Measurements from ENCODE around the gene COX17. TPM values are rescaled to one million over a fixed set of nuclear protein-coding genes. Genes with fewer than 3 reads are reported as not detected.

Gene COX17
- total RNA-seq = 10 to 100 TPM; 52.7 to 54.5 TPM

GRCh38 chr3:119676771-119677640 is at the start of gene COX17:
TSS of gene COX17 (minus strand) at chr3:119677406. CDS start at chr3:119677310, 96 bp downstream.
- H3K4me3 Mint-ChIP-seq = peak within 1 kb of the TSS; percentile 98
- H3K27ac Mint-ChIP-seq = peak within 1 kb of the TSS; percentile 98
- H3K36me3 Mint-ChIP-seq (ENCODE audit: low read depth) = peaks cover 34% of the 10 kb centered on the region
- no peaks in the 10 kb centered on the region for H3K27me3 Mint-ChIP-seq
- peak; percentile 98 for DNase-seq
- POLR2A ChIA-PET = interaction anchor here (0.6 kb wide), 2 partner anchors 14 to 61 kb away, joined by 3 read pairs; no protein-coding TSS in a partner anchor
- peaks cover 39% of the 10 kb centered on the region for H3K4me1 Mint-ChIP-seq
- H3K9me3 Mint-ChIP-seq = no peaks in the 10 kb centered on the region
- CTCF ChIA-PET = interaction anchor here (0.8 to 1.4 kb wide), 2 partner anchors 172 to 436 kb away, joined by 3 to 4 read pairs; partner anchors contain the start of gene B4GALT4

- no peaks in the 10 kb centered on the region for H3K36me3 Mint-ChIP-seq (ENCODE audit: low read depth)
- DNase-seq = no peak
- POLR2A ChIA-PET = no interaction called here
- no peaks in the 10 kb centered on the region for H3K4me1 Mint-ChIP-seq
- H3K4me3 Mint-ChIP-seq = no peak overlapping the region
- H3K27me3 Mint-ChIP-seq = peaks cover 5% of the 10 kb centered on the region
- CTCF ChIA-PET = interaction anchor here (1.9 kb wide), 1 partner anchor 18 kb away, joined by 4 read pairs; no protein-coding TSS in a partner anchor
- H3K9me3 Mint-ChIP-seq = no peaks in the 10 kb centered on the region
- H3K27ac Mint-ChIP-seq = no peak overlapping the region
These were observed 49.7 kb upstream of the COX17 start for GRCh38 chr3:119726909-119727308.

- H3K27ac Mint-ChIP-seq = no peak overlapping the region
- no peaks in the 10 kb centered on the region for H3K4me1 Mint-ChIP-seq
- ChIA-PET CTCF (no interaction called here), POLR2A (no interaction called here)
- no peak for DNase-seq
- H3K27me3 Mint-ChIP-seq = no peaks in the 10 kb centered on the region
- H3K4me3 Mint-ChIP-seq = no peak overlapping the region
- H3K9me3 Mint-ChIP-seq = no peaks in the 10 kb centered on the region
- H3K36me3 Mint-ChIP-seq (ENCODE audit: low read depth) = no peaks in the 10 kb centered on the region
These were observed 45.8 kb upstream of the COX17 start for GRCh38 chr3:119723022-119723421.

GRCh38 chr3:119717520-119717919 is 40.3 kb upstream of the COX17 start:
- Mint-ChIP-seq H3K4me3 (no peak overlapping the region), H3K4me1 (no peaks in the 10 kb centered on the region), H3K9me3 (no peaks in the 10 kb centered on the region), H3K27ac (no peak overlapping the region), H3K36me3 (ENCODE audit: low read depth) (no peaks in the 10 kb centered on the region), H3K27me3 (no peaks in the 10 kb centered on the region)
- POLR2A ChIA-PET = no interaction called here
- CTCF ChIA-PET = no interaction called here
- no peak for DNase-seq

- CTCF ChIA-PET = no interaction called here
These were observed 39.8 kb upstream of the COX17 start for GRCh38 chr3:119716998-119717397.

GRCh38 chr3:119715105-119715504 is 37.9 kb upstream of the COX17 start:
- no peak for DNase-seq
- Mint-ChIP-seq H3K27ac (no peak overlapping the region), H3K4me1 (no peaks in the 10 kb centered on the region), H3K4me3 (no peak overlapping the region), H3K36me3 (ENCODE audit: low read depth) (no peaks in the 10 kb centered on the region), H3K27me3 (no peaks in the 10 kb centered on the region), H3K9me3 (no peaks in the 10 kb centered on the region)
- ChIA-PET POLR2A (no interaction called here), CTCF (no interaction called here)

More at GRCh38 chr3:119716998-119717397, 39.8 kb upstream of the COX17 start:
- Mint-ChIP-seq H3K27me3 (no peaks in the 10 kb centered on the region), H3K36me3 (ENCODE audit: low read depth) (no peaks in the 10 kb centered on the region), H3K27ac (no peak overlapping the region), H3K9me3 (no peaks in the 10 kb centered on the region), H3K4me3 (no peak overlapping the region), H3K4me1 (no peaks in the 10 kb centered on the region)
- DNase-seq = no peak
- POLR2A ChIA-PET = no interaction called here

- no peak for DNase-seq
- POLR2A ChIA-PET = no interaction called here
- Mint-ChIP-seq H3K36me3 (ENCODE audit: low read depth) (peaks cover 7% of the 10 kb centered on the region), H3K4me1 (peaks cover 40% of the 10 kb centered on the region), H3K27ac (no peak overlapping the region), H3K4me3 (peak overlapping the region; percentile 69), H3K27me3 (peaks cover 16% of the 10 kb centered on the region), H3K9me3 (no peaks in the 10 kb centered on the region)
- CTCF ChIA-PET = interaction anchor here (1.4 kb wide), 1 partner anchor 61 kb away, joined by 3 read pairs; no protein-coding TSS in a partner anchor
These were observed 26.8 kb upstream of the COX17 start for GRCh38 chr3:119703820-119704531.

GRCh38 chr3:119702530-119703527 is 25.6 kb upstream of the COX17 start, which contains the start of gene CFAP91:
TSS of gene CFAP91 (plus strand) at chr3:119703022. CDS start at chr3:119703099, 77 bp downstream.
- H3K27ac Mint-ChIP-seq = peak within 1 kb of the TSS; percentile 7
- peaks cover 7% of the 10 kb centered on the region for H3K36me3 Mint-ChIP-seq (ENCODE audit: low read depth)
- CTCF ChIA-PET = no interaction called here
- H3K9me3 Mint-ChIP-seq = no peaks in the 10 kb centered on the region
- DNase-seq = peak; percentile 81
- H3K4me1 Mint-ChIP-seq = peaks cover 40% of the 10 kb centered on the region
- POLR2A ChIA-PET = no interaction called here
- H3K27me3 Mint-ChIP-seq = peaks cover 16% of the 10 kb centered on the region
- H3K4me3 Mint-ChIP-seq = peak within 1 kb of the TSS; percentile 69

GRCh38 chr3:119700920-119701734 is 23.9 kb upstream of the COX17 start:
- Mint-ChIP-seq H3K36me3 (ENCODE audit: low read depth) (peaks cover 7% of the 10 kb centered on the region), H3K4me1 (peaks cover 40% of the 10 kb centered on the region), H3K27me3 (peaks cover 16% of the 10 kb centered on the region), H3K27ac (peak overlapping the region; percentile 16), H3K9me3 (no peaks in the 10 kb centered on the region), H3K4me3 (no peak overlapping the region)
- peak; percentile 8 for DNase-seq
- CTCF ChIA-PET = interaction anchor here (1.0 kb wide), 2 partner anchors 26 to 111 kb away, joined by 3 to 4 read pairs; no protein-coding TSS in a partner anchor
- POLR2A ChIA-PET = no interaction called here

GRCh38 chr3:119700269-119700919 is 23.2 kb upstream of the COX17 start:
- Mint-ChIP-seq H3K36me3 (ENCODE audit: low read depth) (peaks cover 7% of the 10 kb centered on the region), H3K9me3 (no peaks in the 10 kb centered on the region), H3K27me3 (peaks cover 14% of the 10 kb centered on the region), H3K27ac (peak overlapping the region; percentile 7), H3K4me3 (no peak overlapping the region), H3K4me1 (peaks cover 40% of the 10 kb centered on the region)
- peak; percentile 22 for DNase-seq
- ChIA-PET CTCF (interaction anchor here (1.0 kb wide), 1 partner anchor 25 kb away, joined by 3 read pairs; no protein-coding TSS in a partner anchor), POLR2A (no interaction called here)

- ChIA-PET CTCF (interaction anchor here (0.5 to 0.6 kb wide), 2 partner anchors 25 to 70 kb away, joined by 3 to 4 read pairs; no protein-coding TSS in a partner anchor), POLR2A (no interaction called here)
- no peaks in the 10 kb centered on the region for H3K9me3 Mint-ChIP-seq
- H3K27ac Mint-ChIP-seq = no peak overlapping the region
- H3K27me3 Mint-ChIP-seq = no peaks in the 10 kb centered on the region
- peaks cover 7% of the 10 kb centered on the region for H3K36me3 Mint-ChIP-seq (ENCODE audit: low read depth)
- H3K4me1 Mint-ChIP-seq = peaks cover 27% of the 10 kb centered on the region
- no peak for DNase-seq
- no peak overlapping the region for H3K4me3 Mint-ChIP-seq
These were observed 20.2 kb upstream of the COX17 start for GRCh38 chr3:119697394-119697793.

All from activated CD4-positive, alpha-beta T cell treated with anti-CD3 and anti-CD28 coated beads, Interleukin-2, amount 10 ng/mL, durations not matched to agents 7 days and 5 days (primary cell).